GM19467 (cell line): ENCODE measurements around the gene GPR171.
A peak's percentile ranks its signal among the peaks of the same experiment; 100 is the strongest.
"Not testable (repeated sequence)": the region's sequence is repeated elsewhere in the genome, so short reads cannot be mapped to it uniquely, and the experiment has no call there.

ENCODE experiments used
- ATAC-seq: cut with Tn5 transposase; IDR thresholded peaks from one replicate; pipeline ENCODE4 v1.9.1; 2021; ENCODE audit warnings: mild to moderate bottlenecking, moderate library complexity; ENCODE audit not compliant: unreplicated experiment

The GPR171 gene, protein sequence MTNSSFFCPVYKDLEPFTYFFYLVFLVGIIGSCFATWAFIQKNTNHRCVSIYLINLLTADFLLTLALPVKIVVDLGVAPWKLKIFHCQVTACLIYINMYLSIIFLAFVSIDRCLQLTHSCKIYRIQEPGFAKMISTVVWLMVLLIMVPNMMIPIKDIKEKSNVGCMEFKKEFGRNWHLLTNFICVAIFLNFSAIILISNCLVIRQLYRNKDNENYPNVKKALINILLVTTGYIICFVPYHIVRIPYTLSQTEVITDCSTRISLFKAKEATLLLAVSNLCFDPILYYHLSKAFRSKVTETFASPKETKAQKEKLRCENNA

DNA sequence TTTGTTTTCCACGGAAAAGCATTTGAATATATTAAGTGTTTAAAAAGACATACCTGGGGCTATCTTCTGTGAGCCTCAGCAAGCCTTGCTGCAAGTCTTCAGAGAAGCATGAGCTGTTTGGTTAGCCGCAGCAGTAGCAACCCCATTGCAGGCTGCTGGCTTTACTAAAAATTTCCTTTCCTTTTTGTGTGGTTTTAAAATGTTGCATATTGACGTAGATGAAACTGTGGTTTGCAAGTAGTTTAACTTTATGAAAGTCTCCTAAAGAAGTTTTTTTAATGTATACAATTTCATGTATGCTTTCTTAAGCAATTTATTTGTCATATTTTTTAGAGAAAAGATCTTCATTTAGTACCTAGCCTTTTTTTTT lies at the start of gene GPR171:
Gene GPR171 (minus strand): TSS at position 166 of the 370 bp plus-strand sequence. CDS start 3,830 bp downstream, outside the sequence.
- ATAC-seq: peak; percentile 89

DNA sequence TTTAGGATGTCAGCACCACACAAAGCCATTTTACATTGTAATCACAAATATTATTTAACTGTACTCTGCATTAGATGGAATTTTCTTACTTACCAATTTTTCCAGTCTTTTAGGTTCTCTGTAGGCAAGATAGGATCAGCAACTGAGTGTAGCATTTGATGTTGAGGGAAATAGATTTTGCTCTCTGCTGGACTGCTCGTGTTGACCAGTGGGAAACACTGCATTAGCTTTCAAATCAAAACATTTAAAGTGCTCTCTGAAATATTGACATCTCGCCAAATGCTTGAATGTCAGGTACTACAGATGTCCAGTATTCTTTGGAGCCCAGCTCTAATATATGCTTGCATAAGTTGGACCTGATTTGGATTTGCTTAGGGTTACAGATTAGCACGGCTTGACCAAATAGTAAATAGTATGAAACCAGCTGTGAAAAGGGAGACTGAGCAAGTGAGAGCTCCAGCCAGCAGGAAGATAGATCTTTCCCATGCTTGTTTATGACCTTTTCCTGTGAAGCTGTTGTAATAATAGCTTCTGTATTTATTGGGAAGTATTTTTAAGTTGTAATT lies 45.8 kb upstream of the GPR171 start:
- ATAC-seq: no peak

DNA sequence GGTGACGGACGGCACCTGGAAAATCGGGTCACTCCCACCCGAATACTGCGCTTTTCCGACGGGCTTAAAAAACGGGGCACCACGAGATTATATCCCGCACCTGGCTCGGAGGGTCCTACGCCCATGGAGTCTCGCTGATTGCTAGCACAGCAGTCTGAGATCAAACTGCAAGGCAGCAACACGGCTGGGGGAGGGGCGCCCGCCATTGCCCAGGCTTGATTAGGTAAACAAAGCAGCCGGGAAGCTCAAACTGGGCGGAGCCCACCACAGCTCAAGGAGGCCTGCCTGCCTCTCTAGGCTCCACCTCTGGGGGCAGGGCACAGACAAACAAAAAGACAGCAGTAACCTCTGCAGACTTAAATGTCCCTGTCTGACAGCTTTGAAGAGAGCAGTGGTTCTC lies 39.0 kb upstream of the GPR171 start:
- ATAC-seq: not testable (repeated sequence)

DNA sequence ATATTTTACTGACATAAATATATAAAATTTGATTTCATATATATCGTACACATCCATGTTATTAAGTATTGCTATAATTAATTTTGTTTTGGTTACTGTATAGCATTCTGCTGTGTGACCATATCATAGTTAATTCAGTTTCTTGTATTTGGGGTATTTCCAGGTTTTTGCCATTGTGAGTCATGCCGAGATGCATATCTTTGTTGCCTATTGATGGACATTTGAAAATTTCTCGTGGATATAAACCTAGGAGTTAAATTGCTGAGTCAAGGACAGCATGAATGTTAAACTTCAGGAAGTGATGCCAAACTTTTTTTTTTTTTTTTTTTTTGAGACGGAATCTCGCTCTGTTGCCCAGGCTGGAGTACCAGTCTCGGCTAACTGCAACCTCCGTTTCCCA lies 33.7 kb upstream of the GPR171 start:
- ATAC-seq: no peak

DNA sequence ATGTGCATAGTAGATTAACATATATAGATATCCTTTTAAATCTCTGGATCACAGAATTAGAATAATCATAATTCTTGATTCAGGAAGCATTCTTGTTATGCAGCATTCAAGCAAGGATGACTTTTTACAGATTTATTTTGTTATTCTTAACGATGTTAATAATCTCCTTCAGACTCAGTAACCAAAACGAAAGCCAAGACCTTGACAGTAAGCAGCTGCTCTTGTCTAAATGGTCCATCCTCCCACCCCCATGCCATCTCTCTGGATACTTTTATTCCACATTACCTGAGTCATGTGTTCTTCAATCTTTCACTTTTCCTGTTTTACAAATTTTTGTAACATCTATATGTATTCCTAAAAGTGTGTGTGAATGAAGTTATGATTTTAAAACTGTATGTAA lies 33.3 kb upstream of the GPR171 start:
- no peak for ATAC-seq

DNA sequence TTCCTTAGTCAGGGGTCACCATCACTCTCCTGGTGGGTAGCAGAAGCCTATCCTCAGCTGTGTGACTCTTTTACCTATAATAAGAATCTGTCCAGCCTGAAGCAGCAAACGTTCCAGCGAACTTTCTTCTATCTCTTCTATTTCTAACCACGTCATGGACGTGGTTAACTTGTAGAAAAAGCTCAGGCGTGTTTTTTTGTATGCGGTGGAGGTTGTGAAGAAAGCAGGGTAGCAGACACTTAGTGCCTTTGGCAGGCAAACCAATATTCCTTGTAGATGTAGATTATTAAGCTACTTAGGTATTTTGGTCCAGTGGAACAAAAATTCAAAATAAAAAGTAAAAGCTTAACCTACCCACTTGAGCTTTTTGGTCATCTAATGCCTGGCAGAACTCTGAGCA lies 31.8 kb upstream of the GPR171 start:
- no peak for ATAC-seq

DNA sequence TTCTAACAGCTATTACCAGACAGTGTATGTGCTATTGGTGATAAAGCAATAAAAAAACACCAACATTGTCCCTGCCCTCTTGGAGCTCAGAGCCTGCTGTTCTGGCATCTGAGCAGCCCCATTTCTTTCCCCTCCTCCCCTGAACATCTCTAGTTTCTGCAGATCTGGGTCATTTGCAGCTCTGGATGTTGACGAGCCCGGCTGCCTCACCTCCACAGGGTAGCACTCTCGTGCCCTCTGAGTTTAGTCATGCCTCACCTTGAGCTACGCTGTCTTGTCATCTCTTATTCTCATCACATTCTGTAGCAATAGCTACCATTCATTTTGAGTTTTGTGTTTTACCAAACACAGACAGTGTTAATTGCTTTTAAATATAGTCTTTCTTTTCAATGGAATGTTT lies 30.0 kb upstream of the GPR171 start:
- no peak for ATAC-seq

DNA sequence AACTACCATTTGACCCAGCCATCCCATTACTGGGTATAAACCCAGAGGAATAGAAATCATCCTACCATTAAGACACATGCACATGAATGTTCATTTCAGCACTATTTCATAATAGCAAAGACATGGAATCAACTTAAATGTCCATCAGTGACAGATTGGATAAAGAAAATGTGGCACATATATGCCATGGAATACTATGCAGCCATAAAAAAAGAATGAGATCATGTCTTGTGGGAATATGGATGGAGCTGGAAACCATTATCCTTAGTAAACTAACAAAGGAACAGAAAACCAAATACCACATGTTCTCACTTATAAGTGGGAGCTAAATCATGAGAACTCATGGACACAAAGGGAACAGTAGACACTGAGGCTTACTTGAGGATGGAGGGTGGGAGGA lies 29.4 kb upstream of the GPR171 start:
- not testable (repeated sequence) for ATAC-seq

DNA sequence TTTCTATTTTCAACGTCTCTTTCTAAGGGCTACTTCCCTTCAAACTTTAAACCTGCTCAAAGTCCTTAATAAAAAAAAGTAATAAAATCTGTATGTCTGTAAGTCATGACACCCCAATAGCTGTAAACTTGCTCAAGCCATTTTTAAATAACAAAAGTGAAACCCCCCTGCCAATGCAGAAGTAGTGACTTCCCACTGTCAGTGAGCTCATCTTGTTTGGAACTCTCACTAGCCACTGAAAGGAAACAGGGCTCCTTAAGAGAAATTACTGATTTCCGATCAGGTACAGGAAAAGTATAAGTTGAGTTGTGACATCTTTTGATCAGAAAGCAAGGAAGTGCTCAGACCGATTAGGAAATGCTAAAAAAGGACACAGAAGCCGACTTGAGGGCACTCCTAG lies 27.6 kb upstream of the GPR171 start:
- no peak for ATAC-seq

DNA sequence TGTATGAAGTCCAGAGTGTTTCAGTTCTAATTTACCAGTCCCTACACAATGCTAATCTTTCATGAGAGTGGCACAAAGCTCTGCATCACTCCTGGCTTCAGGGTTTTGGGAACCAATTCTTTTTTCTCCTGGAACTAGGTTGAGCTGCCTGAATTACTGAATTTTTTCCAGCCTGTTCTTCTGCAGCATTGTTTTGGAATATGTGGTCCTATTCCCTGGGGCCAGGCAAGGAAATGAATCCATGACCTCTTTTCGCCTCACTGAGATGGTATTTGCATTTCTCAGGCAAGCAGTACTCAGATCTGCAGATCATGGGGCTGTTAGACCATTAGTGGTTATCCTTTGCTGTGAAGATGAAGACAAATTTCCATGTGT lies 25.6 kb upstream of the GPR171 start:
- ATAC-seq: no peak

DNA sequence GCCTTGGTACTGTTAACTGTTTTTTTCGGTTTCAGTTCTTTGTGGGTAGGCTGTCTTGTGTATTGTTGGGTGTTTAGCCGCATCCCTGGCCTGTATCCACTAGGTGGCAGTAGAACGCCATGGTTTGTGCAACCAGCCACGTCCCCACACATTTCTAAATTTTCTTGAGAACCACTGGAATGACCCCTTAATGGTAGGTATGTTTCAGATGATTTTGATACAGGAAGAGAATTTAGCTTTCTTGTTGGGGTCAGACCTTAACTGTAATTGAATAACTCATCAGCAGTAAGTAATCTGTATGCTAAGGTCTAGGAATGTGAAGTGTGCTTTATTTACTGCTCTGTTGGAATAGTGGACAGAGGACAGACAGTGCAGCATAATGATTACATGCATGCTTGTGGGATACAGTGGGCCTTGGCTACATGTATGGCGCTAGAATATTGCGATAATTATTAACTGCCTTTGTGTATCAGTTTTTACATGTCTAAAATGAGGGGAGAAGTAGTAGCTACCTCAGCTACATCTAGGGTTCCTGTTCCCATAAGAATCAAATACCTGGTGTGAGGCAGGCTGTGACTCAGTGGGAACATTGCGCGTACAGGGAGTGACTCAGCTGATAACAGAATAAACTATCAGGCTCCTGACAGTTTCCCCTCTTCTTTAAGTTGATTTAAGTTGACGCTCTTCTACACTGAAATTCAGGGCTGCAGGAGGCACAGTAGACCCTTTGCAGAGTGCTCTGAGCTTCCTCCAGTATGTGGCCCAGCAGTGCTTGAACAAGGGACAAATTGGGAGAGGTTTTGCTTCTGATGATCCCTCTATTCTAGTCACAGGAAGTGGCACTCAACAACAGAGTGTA lies 25.0 kb upstream of the GPR171 start:
- ATAC-seq: peak; percentile 83

DNA sequence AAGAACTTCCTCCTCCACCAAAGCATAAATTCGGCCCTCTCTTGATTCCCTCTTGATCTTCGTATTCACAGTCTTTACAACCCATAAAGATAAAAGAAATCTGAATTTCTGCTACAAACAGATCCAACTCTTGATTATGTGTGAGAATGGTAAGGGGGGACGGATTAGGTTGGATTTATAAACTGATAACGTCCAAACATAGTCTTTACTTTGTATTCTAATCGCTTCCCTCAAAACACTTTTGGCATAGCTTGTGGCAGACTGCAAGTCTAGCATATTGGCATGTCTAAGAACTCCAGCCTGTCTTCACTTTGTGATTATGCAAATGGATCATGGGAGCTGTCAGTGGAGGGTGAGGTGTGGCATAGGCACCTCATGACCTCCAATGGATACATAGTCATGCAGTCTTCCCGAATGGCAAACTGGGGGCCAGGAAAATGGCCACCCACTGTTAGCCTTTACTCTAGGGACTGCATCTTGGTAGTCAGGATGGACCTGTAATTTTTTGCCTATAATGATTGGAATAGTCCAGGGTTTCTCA lies 24.3 kb upstream of the GPR171 start:
- peak; percentile 31 for ATAC-seq

DNA sequence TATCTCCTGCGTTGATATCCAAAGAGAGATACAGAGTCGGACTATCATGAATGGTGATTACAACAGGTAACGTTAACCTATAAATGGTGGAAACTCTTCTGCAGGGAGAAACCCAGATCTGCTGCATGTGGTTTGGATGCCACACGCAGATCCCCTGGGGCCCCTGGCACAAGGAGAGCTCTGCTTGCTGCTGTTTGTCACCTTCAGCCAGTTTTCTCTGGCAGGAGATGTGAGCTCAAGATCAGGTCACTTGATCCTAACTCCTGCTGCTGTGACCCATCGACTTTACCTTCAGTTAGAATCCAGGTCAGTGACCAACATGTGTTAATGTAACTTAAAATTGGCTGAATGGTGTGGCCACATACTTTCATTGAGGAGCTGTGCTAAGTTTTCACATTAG lies 23.8 kb upstream of the GPR171 start:
- ATAC-seq: no peak

DNA sequence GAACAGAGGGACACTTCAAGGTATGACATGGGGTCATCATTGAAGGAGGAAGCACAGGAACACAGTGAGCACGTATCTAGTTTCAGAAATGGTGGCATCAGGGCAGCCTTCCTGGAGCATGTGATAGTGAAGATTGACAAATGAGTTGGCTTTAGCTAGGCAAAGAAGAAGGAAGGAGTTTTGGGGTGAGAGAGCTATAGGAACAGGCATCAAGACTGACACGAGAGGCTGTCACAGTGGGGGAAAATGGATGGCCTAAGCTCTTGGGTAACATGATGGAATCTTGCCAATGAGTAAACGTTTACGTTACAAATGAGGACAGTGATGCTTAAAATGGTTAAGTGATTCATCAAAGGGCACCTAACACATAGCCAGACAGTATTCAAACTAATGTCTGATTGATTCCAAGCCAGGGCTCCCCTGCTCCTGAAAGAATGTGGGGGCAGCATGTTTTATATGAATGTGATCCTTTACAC lies 23.1 kb upstream of the GPR171 start:
- ATAC-seq: no peak

DNA sequence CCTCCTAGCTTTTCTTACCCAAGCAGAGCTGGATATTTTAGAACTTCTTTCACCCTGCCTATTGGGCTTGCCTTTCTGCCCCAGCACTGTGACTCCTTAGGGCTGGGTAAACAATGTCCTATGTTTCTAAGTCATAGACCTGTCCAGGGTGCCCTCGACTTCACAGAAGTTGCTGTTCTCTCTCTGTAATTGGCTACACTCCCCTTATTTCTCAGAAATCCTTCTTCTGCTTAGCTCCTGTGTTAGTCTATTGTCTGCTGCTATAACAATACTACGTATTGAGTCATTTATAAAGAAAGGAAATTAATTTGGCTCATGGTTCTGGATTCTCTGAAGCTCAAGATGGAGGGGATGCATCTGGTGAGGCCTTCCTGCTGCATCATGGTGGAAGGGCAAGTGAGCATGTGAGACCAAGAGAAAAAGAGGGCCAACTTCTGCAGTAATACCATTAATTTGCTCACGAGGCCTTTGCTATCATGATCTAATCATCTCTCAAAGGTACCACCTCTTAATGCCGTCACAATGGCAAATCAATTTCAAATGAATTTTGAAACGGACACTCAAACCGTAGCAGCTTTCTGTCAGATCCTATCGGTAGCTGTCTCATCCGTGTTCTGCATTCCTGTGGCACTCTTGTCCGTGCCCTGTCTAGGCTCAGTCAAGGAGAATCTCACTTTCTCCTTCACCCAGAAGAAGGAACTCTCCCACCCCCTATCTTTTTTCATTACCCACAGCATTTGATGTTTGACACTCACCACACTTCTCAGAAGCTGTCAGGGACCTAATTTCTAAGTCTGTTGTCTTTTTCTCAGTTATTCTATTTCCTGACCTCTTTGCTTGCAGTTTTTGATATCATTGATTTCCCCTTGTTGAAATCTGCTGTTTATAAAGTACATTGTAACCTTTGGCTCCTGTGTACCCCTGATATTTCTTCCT lies 22.3 kb upstream of the GPR171 start:
- no peak for ATAC-seq

DNA sequence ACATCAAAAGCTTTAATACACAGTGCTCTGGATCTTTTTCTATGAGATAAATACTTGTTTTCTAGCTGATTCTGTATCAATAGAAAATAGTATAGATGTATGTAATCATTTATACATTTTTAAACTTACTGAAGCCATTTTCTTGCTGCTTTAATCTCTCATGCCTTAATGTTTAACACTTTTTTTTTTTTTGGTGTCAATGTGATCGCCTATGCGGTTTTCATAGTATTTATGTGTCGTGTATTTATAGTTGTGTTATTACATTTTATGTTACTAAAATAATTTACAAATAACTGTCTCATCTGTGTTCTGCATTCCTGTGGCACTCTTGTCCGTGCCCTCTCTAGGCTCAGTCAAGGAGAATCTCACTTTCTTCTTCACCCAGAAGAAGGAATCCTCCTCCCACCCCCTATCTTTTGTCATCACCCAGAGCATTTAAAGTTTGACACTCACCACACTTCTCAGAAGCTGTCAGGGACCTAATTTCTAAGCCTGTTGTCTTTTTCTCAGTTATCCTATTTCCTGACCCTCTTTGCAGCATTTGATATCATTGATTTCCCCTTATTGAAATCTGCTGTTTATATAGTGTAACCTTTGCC lies 21.4 kb upstream of the GPR171 start:
- no peak for ATAC-seq

DNA sequence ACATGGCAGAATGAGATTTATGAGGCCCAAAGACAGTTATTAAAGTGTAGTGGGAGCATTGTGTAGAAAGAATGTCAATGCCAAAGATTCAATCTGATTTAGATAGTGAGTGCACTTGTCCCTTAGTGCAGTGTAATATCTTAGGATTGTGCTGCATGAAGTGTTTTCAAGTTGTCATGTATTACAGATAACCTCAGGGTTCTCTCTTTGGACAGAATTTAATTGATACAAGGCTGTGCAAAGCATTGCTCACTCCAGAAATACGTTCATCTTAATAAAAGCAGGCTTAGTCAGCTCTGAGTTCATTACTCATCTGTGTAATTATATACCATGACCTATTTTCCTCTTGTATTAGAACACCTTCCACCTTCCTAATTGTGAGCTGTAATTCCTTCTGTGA lies 16.0 kb upstream of the GPR171 start:
- no peak for ATAC-seq

DNA sequence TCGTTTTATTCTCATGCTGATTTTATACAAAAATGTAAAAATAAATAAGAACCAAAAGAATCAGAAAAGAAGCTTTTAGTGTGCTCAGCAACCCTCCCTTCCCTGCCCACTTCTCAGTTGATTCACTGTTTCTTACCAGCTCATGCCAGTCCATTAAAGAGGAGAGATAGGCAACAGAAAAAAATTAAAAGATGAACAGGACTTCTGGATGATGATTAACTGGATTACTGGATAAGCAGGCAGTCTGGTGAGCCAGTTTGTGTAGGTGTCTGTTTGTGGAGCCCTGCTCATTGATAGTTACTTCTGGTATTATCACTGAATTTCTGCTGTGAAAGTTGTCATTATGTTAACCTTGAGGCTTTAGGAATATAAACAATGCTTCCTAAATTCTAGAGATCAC lies 15.1 kb upstream of the GPR171 start:
- no peak for ATAC-seq

DNA sequence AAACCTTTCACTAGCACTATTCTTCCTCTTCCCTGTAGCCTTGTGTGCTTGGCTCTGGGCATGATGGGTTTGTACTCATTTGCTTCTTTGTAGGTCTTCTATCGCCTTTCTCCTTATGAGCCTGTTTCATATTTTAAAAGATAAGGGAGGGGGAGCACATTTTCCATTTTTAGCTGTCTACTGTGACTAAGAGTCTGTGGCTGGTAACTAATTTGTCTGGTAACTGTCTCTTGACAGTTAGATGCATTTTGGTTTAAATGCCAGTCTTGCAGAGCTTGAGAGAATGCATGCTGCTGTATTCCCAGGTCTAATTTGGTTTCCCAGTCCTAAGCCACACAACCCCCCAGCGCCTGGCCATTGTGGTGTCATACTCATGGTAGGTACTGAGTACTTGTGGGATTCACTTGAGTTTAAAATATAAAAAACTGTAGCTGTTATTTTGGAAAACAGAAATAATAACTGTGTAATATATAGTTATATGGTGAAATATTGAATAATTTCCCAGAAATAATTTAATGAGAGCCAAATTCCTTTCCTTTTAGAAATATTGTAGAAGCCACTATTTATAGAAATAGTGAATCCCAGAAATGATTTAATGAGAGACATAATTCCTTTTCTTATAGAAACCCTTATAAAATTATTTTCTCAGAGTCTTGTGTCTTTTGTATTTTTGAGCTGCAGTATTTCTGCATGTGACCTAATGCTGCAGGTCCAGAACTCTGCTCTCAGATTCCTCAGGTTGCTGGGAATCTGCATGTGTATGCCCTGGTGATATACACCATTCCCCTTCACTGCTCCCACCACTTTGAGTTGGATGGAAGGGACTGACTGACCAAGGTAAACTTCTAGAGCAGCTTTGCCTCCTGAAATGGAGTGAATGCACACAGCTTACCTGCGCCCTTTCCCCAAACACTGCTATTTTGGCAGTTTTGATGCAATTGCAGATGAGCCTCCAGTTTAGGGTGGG lies 13.9 kb upstream of the GPR171 start:
- ATAC-seq: no peak
